HepG2 (cell line): ENCODE measurements around the gene PSMD12. TPM values are rescaled to one million over a fixed set of nuclear protein-coding genes. Genes with fewer than 3 reads are reported as not detected.

ENCODE experiments used
- ADNP ChIP-seq: sonication (generic); formaldehyde crosslinking; IDR thresholded peaks from 2 replicates; pipeline ENCODE4 v1.4.0; 2020; ENCODE audit warnings: missing genetic modification reagents
- ARHGAP35 ChIP-seq: sonication (generic); formaldehyde crosslinking; IDR thresholded peaks from 2 replicates; pipeline ENCODE4 v1.9.0; 2022; ENCODE audit warnings: mild to moderate bottlenecking, inconsistent platforms, moderate library complexity, missing genetic modification reagents, borderline replicate concordance
- ARID2 ChIP-seq: sonication (generic); formaldehyde crosslinking; IDR thresholded peaks from 2 replicates; pipeline ENCODE4 v1.8.1; 2022; ENCODE audit warnings: mild to moderate bottlenecking, missing genetic modification reagents, borderline replicate concordance
- ATRX ChIP-seq: sonication (generic); formaldehyde crosslinking; IDR thresholded peaks from 2 replicates; pipeline ENCODE4 v1.4.0; 2020; ENCODE audit warnings: missing genetic modification reagents, borderline replicate concordance
- CREB1 ChIP-seq, 2 experiments: fragments of 450-650 bp in 1 of 2; IDR thresholded peaks; 2 replicates each; pipeline ENCODE4 v1.6.1; 2016 to 2017; ENCODE audit warnings: control low read depth in 1 of 2, mild to moderate bottlenecking in 1 of 2, missing compliant biosample characterization in 1 of 2, missing genetic modification characterization in 1 of 2
- CREM ChIP-seq, 2 experiments: sonication (generic) in 1 of 2; formaldehyde crosslinking in 1 of 2; IDR thresholded peaks; 2 replicates each; pipeline versions ENCODE4 v1.4.0 to v1.6.1; 2016 to 2020; ENCODE audit warnings: antibody characterized with exemption in 1 of 2, mild to moderate bottlenecking in 1 of 2, missing genetic modification reagents in 1 of 2
- FLYWCH1 ChIP-seq: sonication (generic); formaldehyde crosslinking; IDR thresholded peaks from 2 replicates; pipeline ENCODE4 v1.8.1; 2023; ENCODE audit warnings: mild to moderate bottlenecking, missing genetic modification reagents
- HNRNPK ChIP-seq: fragments of 200-400 bp; formaldehyde crosslinking; IDR thresholded peaks from 2 replicates; pipeline ENCODE4 v1.6.1; 2018; ENCODE audit warnings: low read length, low read depth, moderate library complexity, mild to moderate bottlenecking; ENCODE audit not compliant: poor library complexity, severe bottlenecking
- MBD4 ChIP-seq: IDR thresholded peaks from 2 replicates; pipeline ENCODE4 v1.6.1; 2012; ENCODE audit warnings: low read length, inconsistent platforms, borderline replicate concordance
- MEIS2 ChIP-seq: sonication (generic); formaldehyde crosslinking; IDR thresholded peaks from 2 replicates; pipeline ENCODE4 v1.9.0; 2021; ENCODE audit warnings: mild to moderate bottlenecking, missing genetic modification reagents
- RARA ChIP-seq: IDR thresholded peaks from 2 replicates; pipeline ENCODE4 v1.6.1; 2016; ENCODE audit warnings: missing genetic modification reagents, missing compliant biosample characterization
- SMARCC2 ChIP-seq: fragments of 450-650 bp; IDR thresholded peaks from 2 replicates; pipeline ENCODE4 v1.6.1; 2017; ENCODE audit warnings: antibody characterized with exemption, mild to moderate bottlenecking
- STAG1 ChIP-seq: sonication (generic); formaldehyde crosslinking; IDR thresholded peaks from 2 replicates; pipeline ENCODE4 v1.4.0; 2020; ENCODE audit warnings: missing genetic modification reagents
- ZNF224 ChIP-seq: sonication (generic); formaldehyde crosslinking; IDR thresholded peaks from 2 replicates; pipeline ENCODE4 v1.5.0; 2020; ENCODE audit warnings: mild to moderate bottlenecking, missing genetic modification reagents
- ZNF260 ChIP-seq: sonication (generic); formaldehyde crosslinking; IDR thresholded peaks from 2 replicates; pipeline ENCODE4 v1.4.0; 2020; ENCODE audit warnings: missing genetic modification reagents, low read depth, mild to moderate bottlenecking, borderline replicate concordance
- ZNF343 ChIP-seq: sonication (generic); formaldehyde crosslinking; IDR thresholded peaks from 2 replicates; pipeline ENCODE4 v1.4.0; 2020; ENCODE audit warnings: mild to moderate bottlenecking, missing genetic modification reagents
- ZNF570 ChIP-seq: sonication (generic); formaldehyde crosslinking; IDR thresholded peaks from 2 replicates; pipeline ENCODE4 v1.4.0; 2020; ENCODE audit warnings: mild to moderate bottlenecking, missing genetic modification reagents, borderline replicate concordance
- ZNF672 ChIP-seq: sonication (generic); formaldehyde crosslinking; IDR thresholded peaks from 2 replicates; pipeline ENCODE4 v1.8.1; 2022; ENCODE audit warnings: missing genetic modification reagents
- ZNF746 ChIP-seq: sonication (generic); formaldehyde crosslinking; IDR thresholded peaks from 2 replicates; pipeline ENCODE4 v1.8.0; 2022; ENCODE audit warnings: mild to moderate bottlenecking, missing genetic modification reagents
- polyA plus RNA-seq, 8 experiments: library from polyadenylated mRNA; depleted of rRNA in 3 of 8; stranded (reverse) in 7 of 8; unstranded in 1 of 8; fragments of >200 nt; fragmentation: Illumina TruSeq in 4 of 8; extraction: Trizol in 4 of 8; gene quantifications; 2 replicates each; pipeline versions ENCODE4 v1.2.1 to v1.2.3, GENCODE V29; 2011 to 2016; ENCODE audit warnings: low read depth in 4 of 8, missing spikeins in 1 of 8, mixed read lengths in 1 of 8; ENCODE audit not compliant: insufficient read depth in 1 of 8
- total RNA-seq, 5 experiments: library from RNA; depleted of rRNA; stranded (reverse); fragments of >200 nt; fragmentation: Illumina TruSeq; extraction: Trizol; gene quantifications; 2 replicates each; pipeline ENCODE4 v1.2.3, GENCODE V29; 2016; ENCODE audit warnings: low read depth in 1 of 5
- TF ChIP-seq, protein P1 (sequence below): sonication (generic); formaldehyde crosslinking; IDR thresholded peaks from 2 replicates; pipeline ENCODE4 v1.4.0; 2020; ENCODE audit warnings: missing genetic modification reagents, borderline replicate concordance
- TF ChIP-seq, protein P2 (sequence below): sonication (generic); formaldehyde crosslinking; IDR thresholded peaks from 2 replicates; pipeline ENCODE4 v1.5.0; 2020; ENCODE audit warnings: missing genetic modification reagents
- TF ChIP-seq, protein P3 (sequence below): sonication (generic); formaldehyde crosslinking; IDR thresholded peaks from 2 replicates; pipeline ENCODE4 v1.4.0; 2020; ENCODE audit warnings: missing genetic modification reagents

Gene PSMD12
- total and polyA plus RNA-seq, 2 of the 13 experiments (the other 11 are each of a cell fraction or from before 2014, with no cell fraction given): 27.4 to 71.7 TPM

DNA sequence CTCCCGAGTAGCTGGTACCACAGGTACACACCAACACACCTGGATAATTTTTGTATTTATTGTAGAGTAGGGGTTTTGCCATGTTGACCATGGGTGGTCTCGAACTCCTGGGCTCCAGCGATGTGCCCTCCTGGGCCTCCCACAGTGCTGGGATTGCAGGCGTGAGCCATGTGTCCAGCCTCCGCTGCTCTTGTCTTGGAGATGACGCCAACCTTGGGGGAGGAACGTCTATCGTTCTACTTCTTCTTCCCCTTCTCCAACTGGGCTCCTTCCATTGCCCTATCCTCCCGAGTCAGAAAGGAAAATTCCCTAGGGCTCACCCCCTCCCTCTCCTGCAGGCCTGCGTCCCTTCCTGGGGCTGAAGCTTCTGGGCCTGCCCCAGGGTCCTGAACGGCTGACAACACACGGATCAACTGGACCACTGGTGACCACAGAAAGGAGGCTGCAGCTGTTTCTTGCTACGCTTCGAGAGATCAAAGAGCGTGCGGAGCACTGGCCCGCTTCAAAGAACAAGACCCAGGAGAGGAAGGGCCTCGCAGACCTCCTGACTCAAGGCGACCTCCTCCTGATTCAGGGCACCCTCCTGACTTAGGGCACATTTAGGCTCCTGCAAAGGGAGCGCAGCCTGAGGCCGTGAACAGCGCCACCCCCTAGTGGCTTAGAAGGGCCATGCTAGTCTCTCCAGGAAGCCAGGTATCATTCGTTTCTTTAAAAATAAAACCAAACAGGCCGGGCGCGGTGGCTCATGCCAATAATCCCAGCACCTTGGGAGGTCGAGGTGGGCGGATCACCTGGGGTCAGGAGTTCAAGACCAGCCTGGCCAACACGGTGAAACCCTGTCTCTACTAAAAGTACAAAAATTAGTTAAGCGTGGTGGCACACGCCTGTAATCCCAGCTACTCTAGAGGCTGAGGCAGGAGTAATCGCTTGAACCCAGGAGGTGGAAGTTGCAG lies 72.8 kb downstream of the PSMD12 start (continued):
- TF ChIP-seq ZNF570 (no peak), ZNF260 (CRISPR knock-in tag) (no peak), ZNF224 (CRISPR knock-in tag) (no peak), RARA (CRISPR knock-in tag) (no peak), HNRNPK (no peak), CREM (IDR thresholded peaks at IDR 0.05) (no peak), CREM (CRISPR knock-in tag; IDR thresholded peaks at IDR 0.05) (no peak), ZNF672 (CRISPR knock-in tag) (no peak), FLYWCH1 (CRISPR knock-in tag) (no peak), MBD4 (no peak), ADNP (CRISPR knock-in tag) (peak; percentile 62), CREB1 (IDR thresholded peaks at IDR 0.05) (no peak), CREB1 (CRISPR knock-in tag; IDR thresholded peaks at IDR 0.05) (no peak), MEIS2 (CRISPR knock-in tag) (no peak), STAG1 (CRISPR knock-in tag) (peak; percentile 91), ZNF746 (no peak), ATRX (CRISPR knock-in tag) (no peak), ARID2 (no peak), ZNF343 (0 out of 2 replicates have a peak, but pooled peaks have one; percentile 45), SMARCC2 (no peak), ARHGAP35 (CRISPR knock-in tag) (no peak; the same call in 1 of the 2 replicates)
- TF ChIP-seq, protein P1, sequence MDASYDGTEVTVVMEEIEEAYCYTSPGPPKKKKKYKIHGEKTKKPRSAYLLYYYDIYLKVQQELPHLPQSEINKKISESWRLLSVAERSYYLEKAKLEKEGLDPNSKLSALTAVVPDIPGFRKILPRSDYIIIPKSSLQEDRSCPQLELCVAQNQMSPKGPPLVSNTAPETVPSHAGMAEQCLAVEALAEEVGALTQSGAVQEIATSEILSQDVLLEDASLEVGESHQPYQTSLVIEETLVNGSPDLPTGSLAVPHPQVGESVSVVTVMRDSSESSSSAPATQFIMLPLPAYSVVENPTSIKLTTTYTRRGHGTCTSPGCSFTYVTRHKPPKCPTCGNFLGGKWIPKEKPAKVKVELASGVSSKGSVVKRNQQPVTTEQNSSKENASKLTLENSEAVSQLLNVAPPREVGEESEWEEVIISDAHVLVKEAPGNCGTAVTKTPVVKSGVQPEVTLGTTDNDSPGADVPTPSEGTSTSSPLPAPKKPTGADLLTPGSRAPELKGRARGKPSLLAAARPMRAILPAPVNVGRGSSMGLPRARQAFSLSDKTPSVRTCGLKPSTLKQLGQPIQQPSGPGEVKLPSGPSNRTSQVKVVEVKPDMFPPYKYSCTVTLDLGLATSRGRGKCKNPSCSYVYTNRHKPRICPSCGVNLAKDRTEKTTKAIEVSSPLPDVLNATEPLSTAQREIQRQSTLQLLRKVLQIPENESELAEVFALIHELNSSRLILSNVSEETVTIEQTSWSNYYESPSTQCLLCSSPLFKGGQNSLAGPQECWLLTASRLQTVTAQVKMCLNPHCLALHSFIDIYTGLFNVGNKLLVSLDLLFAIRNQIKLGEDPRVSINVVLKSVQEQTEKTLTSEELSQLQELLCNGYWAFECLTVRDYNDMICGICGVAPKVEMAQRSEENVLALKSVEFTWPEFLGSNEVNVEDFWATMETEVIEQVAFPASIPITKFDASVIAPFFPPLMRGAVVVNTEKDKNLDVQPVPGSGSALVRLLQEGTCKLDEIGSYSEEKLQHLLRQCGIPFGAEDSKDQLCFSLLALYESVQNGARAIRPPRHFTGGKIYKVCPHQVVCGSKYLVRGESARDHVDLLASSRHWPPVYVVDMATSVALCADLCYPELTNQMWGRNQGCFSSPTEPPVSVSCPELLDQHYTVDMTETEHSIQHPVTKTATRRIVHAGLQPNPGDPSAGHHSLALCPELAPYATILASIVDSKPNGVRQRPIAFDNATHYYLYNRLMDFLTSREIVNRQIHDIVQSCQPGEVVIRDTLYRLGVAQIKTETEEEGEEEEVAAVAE: no peak
- TF ChIP-seq, protein P2, sequence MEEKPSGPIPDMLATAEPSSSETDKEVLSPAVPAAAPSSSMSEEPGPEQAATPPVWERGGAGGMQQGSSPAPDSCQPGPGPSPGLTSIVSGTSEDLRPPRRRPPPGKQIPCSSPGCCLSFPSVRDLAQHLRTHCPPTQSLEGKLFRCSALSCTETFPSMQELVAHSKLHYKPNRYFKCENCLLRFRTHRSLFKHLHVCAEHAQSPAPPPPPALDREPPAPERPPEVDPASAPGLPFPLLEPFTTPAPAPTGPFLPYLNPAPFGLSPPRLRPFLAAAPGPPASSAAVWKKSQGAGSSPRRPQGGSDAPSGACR: no peak
- TF ChIP-seq, protein P3, sequence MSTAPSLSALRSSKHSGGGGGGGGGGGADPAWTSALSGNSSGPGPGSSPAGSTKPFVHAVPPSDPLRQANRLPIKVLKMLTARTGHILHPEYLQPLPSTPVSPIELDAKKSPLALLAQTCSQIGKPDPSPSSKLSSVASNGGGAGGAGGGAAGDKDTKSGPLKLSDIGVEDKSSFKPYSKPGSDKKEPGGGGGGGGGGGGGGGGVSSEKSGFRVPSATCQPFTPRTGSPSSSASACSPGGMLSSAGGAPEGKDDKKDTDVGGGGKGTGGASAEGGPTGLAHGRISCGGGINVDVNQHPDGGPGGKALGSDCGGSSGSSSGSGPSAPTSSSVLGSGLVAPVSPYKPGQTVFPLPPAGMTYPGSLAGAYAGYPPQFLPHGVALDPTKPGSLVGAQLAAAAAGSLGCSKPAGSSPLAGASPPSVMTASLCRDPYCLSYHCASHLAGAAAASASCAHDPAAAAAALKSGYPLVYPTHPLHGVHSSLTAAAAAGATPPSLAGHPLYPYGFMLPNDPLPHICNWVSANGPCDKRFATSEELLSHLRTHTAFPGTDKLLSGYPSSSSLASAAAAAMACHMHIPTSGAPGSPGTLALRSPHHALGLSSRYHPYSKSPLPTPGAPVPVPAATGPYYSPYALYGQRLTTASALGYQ (CRISPR knock-in tag): no peak
